DOHH2 (cell line): Measurements from ENCODE around the gene C9orf72.
"Not testable (repeated sequence)": the region's sequence is repeated elsewhere in the genome, so short reads cannot be mapped to it uniquely, and the experiment has no call there.

Experiments
- H3F3A ChIP-seq: fragments of 200-600 bp; sonication (generic), shearing (Covaris generic); 2 replicates; pipeline ENCODE4 v1.6.0; 2016; ENCODE audit warnings: antibody characterized with exemption, mild to moderate bottlenecking; ENCODE audit not compliant: control insufficient read depth, insufficient read depth
- H3K27ac ChIP-seq: fragments of 200-600 bp; sonication (generic); 2 replicates; pipeline ENCODE4 v1.5.1; 2014; ENCODE audit warnings: low read depth, mild to moderate bottlenecking, low read length, moderate library complexity
- H3K27me3 ChIP-seq: fragments of 200-600 bp; sonication (generic); 2 replicates; pipeline ENCODE4 v1.6.1; 2014; ENCODE audit warnings: mild to moderate bottlenecking, low read length, mixed read lengths; ENCODE audit not compliant: control insufficient read depth
- H3K36me3 ChIP-seq: fragments of 200-600 bp; sonication (generic); 2 replicates; pipeline ENCODE4 v1.6.1; 2014; ENCODE audit warnings: mild to moderate bottlenecking, low read length, moderate library complexity, mixed read lengths; ENCODE audit not compliant: control insufficient read depth
- H3K4me1 ChIP-seq: fragments of 200-600 bp; sonication (generic); 2 replicates; pipeline ENCODE4 v1.6.1; 2014; ENCODE audit warnings: mild to moderate bottlenecking, low read length, mixed read lengths; ENCODE audit not compliant: control insufficient read depth
- H3K4me2 ChIP-seq: fragments of 200-600 bp; sonication (generic); 2 replicates; pipeline ENCODE4 v1.6.0; 2014; ENCODE audit warnings: mild to moderate bottlenecking, low read length, moderate library complexity
- H3K4me3 ChIP-seq: fragments of 200-600 bp; sonication (generic); 2 replicates; pipeline ENCODE4 v1.5.1; 2014; ENCODE audit warnings: mild to moderate bottlenecking, low read length, mixed read lengths
- H3K79me2 ChIP-seq: fragments of 200-600 bp; sonication (generic); 2 replicates; pipeline ENCODE4 v1.6.1; 2014; ENCODE audit warnings: mild to moderate bottlenecking, low read length, mixed read lengths; ENCODE audit not compliant: control insufficient read depth
- H3K9me2 ChIP-seq: fragments of 200-600 bp; sonication (generic); replicated peaks from 2 replicates; pipeline ENCODE4 v1.6.1; 2014; ENCODE audit warnings: mild to moderate bottlenecking, low read length, mixed read lengths; ENCODE audit not compliant: control insufficient read depth
- H3K9me3 ChIP-seq: fragments of 200-600 bp; sonication (generic); 2 replicates; pipeline ENCODE4 v1.6.1; 2014; ENCODE audit warnings: antibody characterized with exemption, low read length, mixed read lengths; ENCODE audit not compliant: control insufficient read depth, insufficient read depth
- H4K20me1 ChIP-seq: fragments of 200-600 bp; sonication (generic); 2 replicates; pipeline ENCODE4 v1.6.0; 2014; ENCODE audit warnings: low read depth, mild to moderate bottlenecking, antibody characterized with exemption, low read length, moderate library complexity; ENCODE audit not compliant: control insufficient read depth, insufficient read depth
- EZH2phosphoT487 ChIP-seq: fragments of 200-600 bp; sonication (generic); IDR thresholded peaks from 2 replicates; pipeline ENCODE4 v1.6.1; 2017; ENCODE audit warnings: borderline replicate concordance, mild to moderate bottlenecking, antibody characterized with exemption, low read length, moderate library complexity, mixed read lengths
- TF ChIP-seq, protein P1 (sequence below): fragments of 200-600 bp; sonication (generic); IDR thresholded peaks from one replicate; pipeline ENCODE4 v1.5.1; 2014; ENCODE audit warnings: antibody characterized with exemption, mild to moderate bottlenecking, low read depth, low read length; ENCODE audit not compliant: poor library complexity, severe bottlenecking

Gene C9orf72

DNA sequence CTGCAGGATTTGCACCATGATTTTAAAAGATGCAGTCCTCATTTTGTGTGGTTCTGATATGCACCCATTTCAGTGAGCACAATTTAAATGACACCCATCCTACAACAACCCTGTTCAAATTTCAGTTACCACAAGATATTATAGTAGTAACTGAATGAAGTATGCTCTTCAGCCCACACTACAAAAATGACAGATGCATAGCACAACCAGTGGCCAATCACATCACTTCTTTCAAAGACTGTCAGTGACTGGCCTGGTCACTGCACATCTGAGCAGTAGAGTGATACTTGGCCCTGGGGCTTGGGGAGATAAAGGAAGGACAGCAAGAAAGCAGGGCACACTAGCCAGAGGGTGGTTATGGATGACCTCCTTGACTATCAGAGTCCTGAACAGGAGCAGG is 69.0 kb downstream of the C9orf72 start:
- Histone ChIP-seq H4K20me1 (no peaks in the 10 kb centered on the region), H3K9me3 (no peaks in the 10 kb centered on the region), H3K4me1 (no peaks in the 10 kb centered on the region), H3K27ac (no peak overlapping the region), H3K4me2 (no peak overlapping the region), H3K36me3 (no peaks in the 10 kb centered on the region), H3K27me3 (no peaks in the 10 kb centered on the region; the same call in 1 of the 2 replicates), H3K9me2 (no peaks in the 10 kb centered on the region), H3K4me3 (no peak overlapping the region), H3K79me2 (no peaks in the 10 kb centered on the region), H3F3A (no peaks in the 10 kb centered on the region)
- TF ChIP-seq EZH2phosphoT487 = no peak
- TF ChIP-seq, protein P1, sequence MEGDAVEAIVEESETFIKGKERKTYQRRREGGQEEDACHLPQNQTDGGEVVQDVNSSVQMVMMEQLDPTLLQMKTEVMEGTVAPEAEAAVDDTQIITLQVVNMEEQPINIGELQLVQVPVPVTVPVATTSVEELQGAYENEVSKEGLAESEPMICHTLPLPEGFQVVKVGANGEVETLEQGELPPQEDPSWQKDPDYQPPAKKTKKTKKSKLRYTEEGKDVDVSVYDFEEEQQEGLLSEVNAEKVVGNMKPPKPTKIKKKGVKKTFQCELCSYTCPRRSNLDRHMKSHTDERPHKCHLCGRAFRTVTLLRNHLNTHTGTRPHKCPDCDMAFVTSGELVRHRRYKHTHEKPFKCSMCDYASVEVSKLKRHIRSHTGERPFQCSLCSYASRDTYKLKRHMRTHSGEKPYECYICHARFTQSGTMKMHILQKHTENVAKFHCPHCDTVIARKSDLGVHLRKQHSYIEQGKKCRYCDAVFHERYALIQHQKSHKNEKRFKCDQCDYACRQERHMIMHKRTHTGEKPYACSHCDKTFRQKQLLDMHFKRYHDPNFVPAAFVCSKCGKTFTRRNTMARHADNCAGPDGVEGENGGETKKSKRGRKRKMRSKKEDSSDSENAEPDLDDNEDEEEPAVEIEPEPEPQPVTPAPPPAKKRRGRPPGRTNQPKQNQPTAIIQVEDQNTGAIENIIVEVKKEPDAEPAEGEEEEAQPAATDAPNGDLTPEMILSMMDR = no peak

DNA sequence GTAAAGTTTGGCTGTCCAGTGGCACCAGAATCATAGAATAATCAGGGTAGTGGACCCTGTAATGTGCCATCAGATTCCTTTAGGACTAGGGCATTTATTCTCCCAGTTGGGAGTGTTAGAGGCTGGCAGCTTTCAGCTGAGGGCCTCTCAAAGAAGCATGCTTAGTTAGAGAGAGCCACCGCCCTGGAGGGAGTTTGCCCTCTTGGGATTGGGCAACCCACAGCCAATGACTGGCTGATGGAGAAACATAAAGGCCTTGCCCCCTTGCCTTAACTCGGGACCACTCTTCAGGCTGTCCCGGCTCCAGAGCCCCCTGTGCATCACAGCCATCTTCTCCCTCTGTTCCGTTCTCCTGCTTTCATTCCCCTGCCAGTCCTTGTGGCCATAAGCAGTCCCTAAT is 69.7 kb downstream of the C9orf72 start:
- Histone ChIP-seq H3K4me2 (no peak overlapping the region), H3K4me1 (no peaks in the 10 kb centered on the region), H3K79me2 (no peaks in the 10 kb centered on the region), H3K4me3 (no peak overlapping the region), H3K36me3 (no peaks in the 10 kb centered on the region), H4K20me1 (no peaks in the 10 kb centered on the region), H3K27ac (no peak overlapping the region), H3F3A (no peaks in the 10 kb centered on the region), H3K27me3 (no peaks in the 10 kb centered on the region; the same call in 1 of the 2 replicates), H3K9me2 (no peaks in the 10 kb centered on the region), H3K9me3 (no peaks in the 10 kb centered on the region)
- TF ChIP-seq, protein P1 = no peak
- no peak for TF ChIP-seq EZH2phosphoT487

DNA sequence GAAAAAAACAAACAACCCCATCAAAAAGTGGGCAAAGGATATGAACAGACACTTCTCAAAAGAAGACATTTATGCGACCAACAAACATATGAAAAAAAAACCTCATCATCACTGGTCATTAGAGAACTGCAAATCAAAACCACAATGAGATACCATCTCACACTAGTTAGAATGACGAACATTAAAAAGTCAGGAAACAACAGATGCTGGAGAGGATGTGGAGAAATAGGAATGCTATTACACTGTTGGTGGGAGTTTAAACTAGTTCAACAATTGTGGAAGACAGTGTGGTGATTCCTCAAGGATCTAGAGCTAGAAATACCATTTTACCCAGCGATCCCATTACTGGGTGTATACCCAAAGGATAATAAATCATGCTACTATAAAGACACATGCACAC is 72.4 kb downstream of the C9orf72 start:
- not testable (repeated sequence) for H3K4me2 ChIP-seq, H3K79me2 ChIP-seq, H4K20me1 ChIP-seq

DNA sequence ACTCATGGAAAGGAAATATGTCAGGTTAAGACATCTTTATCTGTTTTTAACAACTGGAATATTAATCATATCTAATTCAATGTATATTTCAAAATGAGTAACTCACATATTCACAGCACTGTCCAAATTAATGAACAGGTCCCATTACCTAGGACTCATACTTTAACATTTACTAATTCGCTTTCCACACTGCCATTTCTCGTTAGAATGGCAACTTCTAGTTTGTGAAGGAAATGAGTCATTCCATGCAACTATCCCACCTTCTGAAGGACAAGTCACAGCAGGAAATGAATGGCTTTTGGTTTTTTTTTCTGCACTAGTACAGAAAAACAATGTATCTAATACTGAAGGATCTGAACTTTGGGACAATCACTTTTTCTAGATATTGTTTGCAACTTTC is 73.8 kb downstream of the C9orf72 start:
- Histone ChIP-seq H3F3A (no peaks in the 10 kb centered on the region), H3K4me3 (no peak overlapping the region), H3K9me3 (no peaks in the 10 kb centered on the region), H3K9me2 (no peaks in the 10 kb centered on the region), H3K27me3 (no peaks in the 10 kb centered on the region; the same call in 1 of the 2 replicates), H3K4me1 (no peaks in the 10 kb centered on the region), H3K4me2 (no peak overlapping the region), H4K20me1 (no peaks in the 10 kb centered on the region), H3K27ac (no peak overlapping the region), H3K36me3 (no peaks in the 10 kb centered on the region), H3K79me2 (no peaks in the 10 kb centered on the region)
- TF ChIP-seq EZH2phosphoT487 = no peak
- TF ChIP-seq, protein P1 = no peak

More for the DNA sequence above, 72.4 kb downstream of the C9orf72 start:
- not testable (repeated sequence) for H3K36me3 ChIP-seq, H3K27ac ChIP-seq, H3K4me3 ChIP-seq, H3F3A ChIP-seq, H3K9me2 ChIP-seq, H3K9me3 ChIP-seq, H3K4me1 ChIP-seq, H3K27me3 ChIP-seq
